DOHH2 (cell line): ENCODE data around the gene YIPF5.

Experiments used
- H3F3A ChIP-seq: fragments of 200-600 bp; sonication (generic), shearing (Covaris generic); 2 replicates; pipeline ENCODE4 v1.6.0; 2016; ENCODE audit warnings: antibody characterized with exemption, mild to moderate bottlenecking; ENCODE audit not compliant: control insufficient read depth, insufficient read depth
- H3K27ac ChIP-seq: fragments of 200-600 bp; sonication (generic); 2 replicates; pipeline ENCODE4 v1.5.1; 2014; ENCODE audit warnings: low read depth, mild to moderate bottlenecking, low read length, moderate library complexity
- H3K27me3 ChIP-seq: fragments of 200-600 bp; sonication (generic); 2 replicates; pipeline ENCODE4 v1.6.1; 2014; ENCODE audit warnings: mild to moderate bottlenecking, low read length, mixed read lengths; ENCODE audit not compliant: control insufficient read depth
- H3K36me3 ChIP-seq: fragments of 200-600 bp; sonication (generic); 2 replicates; pipeline ENCODE4 v1.6.1; 2014; ENCODE audit warnings: mild to moderate bottlenecking, low read length, moderate library complexity, mixed read lengths; ENCODE audit not compliant: control insufficient read depth
- H3K4me1 ChIP-seq: fragments of 200-600 bp; sonication (generic); 2 replicates; pipeline ENCODE4 v1.6.1; 2014; ENCODE audit warnings: mild to moderate bottlenecking, low read length, mixed read lengths; ENCODE audit not compliant: control insufficient read depth
- H3K4me2 ChIP-seq: fragments of 200-600 bp; sonication (generic); 2 replicates; pipeline ENCODE4 v1.6.0; 2014; ENCODE audit warnings: mild to moderate bottlenecking, low read length, moderate library complexity
- H3K4me3 ChIP-seq: fragments of 200-600 bp; sonication (generic); 2 replicates; pipeline ENCODE4 v1.5.1; 2014; ENCODE audit warnings: mild to moderate bottlenecking, low read length, mixed read lengths
- H3K79me2 ChIP-seq: fragments of 200-600 bp; sonication (generic); 2 replicates; pipeline ENCODE4 v1.6.1; 2014; ENCODE audit warnings: mild to moderate bottlenecking, low read length, mixed read lengths; ENCODE audit not compliant: control insufficient read depth
- H3K9me2 ChIP-seq: fragments of 200-600 bp; sonication (generic); replicated peaks from 2 replicates; pipeline ENCODE4 v1.6.1; 2014; ENCODE audit warnings: mild to moderate bottlenecking, low read length, mixed read lengths; ENCODE audit not compliant: control insufficient read depth
- H3K9me3 ChIP-seq: fragments of 200-600 bp; sonication (generic); 2 replicates; pipeline ENCODE4 v1.6.1; 2014; ENCODE audit warnings: antibody characterized with exemption, low read length, mixed read lengths; ENCODE audit not compliant: control insufficient read depth, insufficient read depth
- H4K20me1 ChIP-seq: fragments of 200-600 bp; sonication (generic); 2 replicates; pipeline ENCODE4 v1.6.0; 2014; ENCODE audit warnings: low read depth, mild to moderate bottlenecking, antibody characterized with exemption, low read length, moderate library complexity; ENCODE audit not compliant: control insufficient read depth, insufficient read depth
- EZH2phosphoT487 ChIP-seq: fragments of 200-600 bp; sonication (generic); IDR thresholded peaks from 2 replicates; pipeline ENCODE4 v1.6.1; 2017; ENCODE audit warnings: borderline replicate concordance, mild to moderate bottlenecking, antibody characterized with exemption, low read length, moderate library complexity, mixed read lengths
- TF ChIP-seq, protein P1 (sequence below): fragments of 200-600 bp; sonication (generic); IDR thresholded peaks from one replicate; pipeline ENCODE4 v1.5.1; 2014; ENCODE audit warnings: antibody characterized with exemption, mild to moderate bottlenecking, low read depth, low read length; ENCODE audit not compliant: poor library complexity, severe bottlenecking

The YIPF5 gene

DNA sequence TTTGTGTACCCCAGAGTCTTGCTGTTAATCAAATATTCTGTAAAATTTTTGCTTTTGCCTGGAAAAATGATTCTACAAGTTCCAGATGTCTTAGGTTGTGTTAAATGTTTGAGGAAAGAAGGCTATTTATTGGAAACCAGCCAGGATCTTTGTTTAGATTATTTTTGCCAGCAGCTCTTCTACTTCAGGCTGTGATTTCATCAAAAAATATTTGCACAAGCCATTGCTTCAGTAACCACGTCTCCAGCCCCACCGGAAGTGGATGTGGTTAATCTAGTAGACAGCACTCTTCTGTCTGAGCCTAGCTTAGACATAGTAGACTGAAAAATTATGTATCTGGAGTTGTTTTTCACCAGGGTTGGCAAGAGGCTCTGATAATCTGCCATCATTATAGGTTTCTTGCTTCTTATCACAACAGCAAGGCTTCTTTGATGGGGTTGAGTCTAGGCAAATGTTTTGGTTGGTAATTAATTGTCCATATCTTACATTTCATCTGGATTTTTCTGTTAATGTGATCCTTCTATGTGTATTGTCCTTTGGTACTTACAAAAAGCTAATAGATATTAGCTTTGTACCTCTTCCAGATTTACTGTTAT is 17.3 kb upstream of the YIPF5 start:
- peaks cover 12% of the 10 kb centered on the region for H3K36me3 ChIP-seq
- H3K79me2 ChIP-seq, result no peaks in the 10 kb centered on the region
- H3K9me2 ChIP-seq, result no peaks in the 10 kb centered on the region
- peaks cover 15% of the 10 kb centered on the region for H3F3A ChIP-seq
- TF ChIP-seq EZH2phosphoT487, result no peak
- H3K4me3 ChIP-seq, result peak overlapping the region; percentile 58
- H3K4me1 ChIP-seq, result peaks cover 84% of the 10 kb centered on the region
- peak overlapping the region; percentile 94 for H3K27ac ChIP-seq
- H3K27me3 ChIP-seq, result no peaks in the 10 kb centered on the region
- peak overlapping the region; percentile 83 for H3K4me2 ChIP-seq
- peaks cover 16% of the 10 kb centered on the region for H3K9me3 ChIP-seq
- no peaks in the 10 kb centered on the region for H4K20me1 ChIP-seq

DNA sequence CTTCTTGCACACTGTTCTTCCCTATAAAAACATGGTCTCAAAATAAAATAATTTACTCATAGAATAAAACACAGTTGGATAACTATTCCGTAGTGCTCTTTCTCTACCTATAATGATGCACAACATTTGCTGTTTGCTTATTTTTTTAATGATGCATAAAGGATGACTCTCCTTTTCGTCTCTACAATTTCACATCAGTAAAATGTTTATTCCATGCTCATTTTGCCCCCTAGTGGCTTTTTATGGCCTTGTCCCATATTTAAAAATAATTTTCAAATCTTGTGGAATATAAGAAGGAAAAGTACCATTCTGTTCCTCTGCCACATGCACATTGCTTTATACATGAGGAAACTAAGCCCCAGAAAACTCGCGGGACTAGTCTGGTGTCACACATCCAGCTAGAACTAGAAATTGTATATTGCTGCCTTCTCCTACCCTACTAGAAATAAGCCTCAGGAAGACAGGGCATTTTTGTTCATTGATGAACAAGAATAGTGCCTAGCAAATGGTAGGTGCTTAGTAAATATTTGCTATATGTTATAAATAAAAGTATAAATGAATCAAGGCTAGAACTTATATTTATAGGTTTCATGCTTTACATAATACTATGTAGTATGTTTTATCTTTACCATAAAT is 12.9 kb upstream of the YIPF5 start:
- H3K36me3 ChIP-seq, result peaks cover 4% of the 10 kb centered on the region
- H3K4me2 ChIP-seq, result no peak overlapping the region
- no peaks in the 10 kb centered on the region for H3K27me3 ChIP-seq
- H3K4me1 ChIP-seq, result peaks cover 46% of the 10 kb centered on the region
- H4K20me1 ChIP-seq, result no peaks in the 10 kb centered on the region
- H3K4me3 ChIP-seq, result no peak overlapping the region
- no peaks in the 10 kb centered on the region for H3K79me2 ChIP-seq
- TF ChIP-seq EZH2phosphoT487, result no peak
- TF ChIP-seq, protein P1, sequence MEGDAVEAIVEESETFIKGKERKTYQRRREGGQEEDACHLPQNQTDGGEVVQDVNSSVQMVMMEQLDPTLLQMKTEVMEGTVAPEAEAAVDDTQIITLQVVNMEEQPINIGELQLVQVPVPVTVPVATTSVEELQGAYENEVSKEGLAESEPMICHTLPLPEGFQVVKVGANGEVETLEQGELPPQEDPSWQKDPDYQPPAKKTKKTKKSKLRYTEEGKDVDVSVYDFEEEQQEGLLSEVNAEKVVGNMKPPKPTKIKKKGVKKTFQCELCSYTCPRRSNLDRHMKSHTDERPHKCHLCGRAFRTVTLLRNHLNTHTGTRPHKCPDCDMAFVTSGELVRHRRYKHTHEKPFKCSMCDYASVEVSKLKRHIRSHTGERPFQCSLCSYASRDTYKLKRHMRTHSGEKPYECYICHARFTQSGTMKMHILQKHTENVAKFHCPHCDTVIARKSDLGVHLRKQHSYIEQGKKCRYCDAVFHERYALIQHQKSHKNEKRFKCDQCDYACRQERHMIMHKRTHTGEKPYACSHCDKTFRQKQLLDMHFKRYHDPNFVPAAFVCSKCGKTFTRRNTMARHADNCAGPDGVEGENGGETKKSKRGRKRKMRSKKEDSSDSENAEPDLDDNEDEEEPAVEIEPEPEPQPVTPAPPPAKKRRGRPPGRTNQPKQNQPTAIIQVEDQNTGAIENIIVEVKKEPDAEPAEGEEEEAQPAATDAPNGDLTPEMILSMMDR, result peak; percentile 72
- peaks cover 2% of the 10 kb centered on the region; the same call in 1 of the 2 replicates for H3K9me3 ChIP-seq
- H3K9me2 ChIP-seq, result no peaks in the 10 kb centered on the region
- H3F3A ChIP-seq, result peaks cover 12% of the 10 kb centered on the region
- no peak overlapping the region for H3K27ac ChIP-seq

DNA sequence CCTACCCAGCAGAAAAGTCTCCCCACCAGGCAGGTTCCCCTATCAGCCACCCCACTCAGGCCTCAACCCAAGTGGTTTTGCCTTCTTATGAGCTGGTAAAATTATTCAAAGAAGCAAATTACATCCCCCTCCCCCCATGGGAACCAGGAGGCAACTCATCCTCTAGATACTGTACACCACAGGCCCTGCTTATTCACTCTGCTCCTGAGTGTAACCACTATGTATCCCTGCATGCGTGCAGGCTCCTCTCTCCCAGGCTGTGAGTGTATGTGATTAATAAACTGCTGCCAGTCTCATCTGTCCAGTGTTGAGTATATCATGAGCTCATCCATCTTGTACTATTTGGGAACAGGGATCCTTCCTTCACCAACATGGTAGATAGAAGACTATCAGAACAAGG is 8.8 kb upstream of the YIPF5 start:
- no peak overlapping the region for H3K4me2 ChIP-seq

More for the DNA sequence above, 8.8 kb upstream of the YIPF5 start:
- no peaks in the 10 kb centered on the region for H4K20me1 ChIP-seq
- no peaks in the 10 kb centered on the region for H3K27me3 ChIP-seq
- H3F3A ChIP-seq, result peaks cover 3% of the 10 kb centered on the region; the same call in 1 of the 2 replicates
- H3K4me3 ChIP-seq, result no peak overlapping the region
- TF ChIP-seq, protein P1, result no peak
- no peak for TF ChIP-seq EZH2phosphoT487
- H3K79me2 ChIP-seq, result no peaks in the 10 kb centered on the region
- H3K27ac ChIP-seq, result no peak overlapping the region
- no peaks in the 10 kb centered on the region for H3K9me2 ChIP-seq
- H3K36me3 ChIP-seq, result no peaks in the 10 kb centered on the region
- no peaks in the 10 kb centered on the region for H3K9me3 ChIP-seq
- H3K4me1 ChIP-seq, result peaks cover 6% of the 10 kb centered on the region
